ENCODE measurements around the gene RNF182.
"Not testable (repeated sequence)": the region's sequence is repeated elsewhere in the genome, so short reads cannot be mapped to it uniquely, and the experiment has no call there.

RNF182 gene

DNA sequence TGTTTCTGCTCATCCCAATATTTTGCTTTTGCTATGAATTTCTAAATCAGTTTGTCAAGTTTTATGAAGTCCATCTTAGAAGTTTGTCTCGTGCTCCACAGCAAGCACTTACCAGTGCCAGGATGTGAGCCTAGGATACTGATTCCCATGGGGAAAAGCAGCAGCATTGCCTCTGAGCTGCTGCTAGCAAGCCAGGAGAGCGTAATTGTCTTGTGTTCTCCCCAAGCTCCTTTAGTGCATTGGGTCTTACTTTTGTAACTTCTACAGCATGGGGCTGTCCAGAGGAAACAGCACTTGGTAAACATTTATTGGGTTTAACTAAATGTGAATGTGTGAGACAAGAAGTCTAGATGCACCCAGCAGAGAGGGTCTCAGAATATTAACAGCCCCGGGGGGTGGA is 76.1 kb downstream of the RNF182 start:
- DNase-seq (ENCODE audit: low read depth in 3 of 3) = no peak

DNA sequence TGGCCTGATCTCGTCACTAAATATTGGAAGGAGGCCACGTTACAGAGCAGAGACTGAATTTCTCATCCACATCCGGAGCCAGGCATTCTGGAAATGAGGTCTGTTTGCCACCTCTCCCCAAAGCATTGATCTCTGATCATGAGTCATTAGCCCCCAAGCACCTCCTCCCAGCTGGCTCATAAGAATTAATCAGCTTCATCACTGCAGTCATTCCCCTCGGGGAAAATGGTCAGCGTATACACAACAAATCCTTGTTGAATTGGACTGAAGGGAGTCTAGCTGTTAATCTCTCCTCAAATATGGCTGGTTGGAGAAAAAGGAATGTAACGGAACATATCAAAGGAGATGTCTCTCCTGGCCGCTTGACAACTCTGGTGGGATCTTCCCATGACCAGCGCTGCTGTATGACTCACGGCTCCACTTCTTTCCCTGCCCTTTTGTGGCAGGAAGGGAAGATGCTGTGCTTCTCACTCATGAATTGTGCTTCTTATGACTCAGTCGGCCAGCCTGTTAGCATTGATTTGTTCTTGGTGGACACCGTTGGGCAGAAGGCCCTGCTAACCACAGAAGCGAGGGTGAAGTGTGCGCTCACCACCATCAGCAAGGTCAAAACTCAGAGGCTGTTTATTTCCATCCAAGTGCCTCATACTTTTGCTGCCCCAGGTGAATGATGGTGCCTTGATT is 76.7 kb downstream of the RNF182 start:
- no peak for DNase-seq (ENCODE audit: low read depth in 3 of 3)

DNA sequence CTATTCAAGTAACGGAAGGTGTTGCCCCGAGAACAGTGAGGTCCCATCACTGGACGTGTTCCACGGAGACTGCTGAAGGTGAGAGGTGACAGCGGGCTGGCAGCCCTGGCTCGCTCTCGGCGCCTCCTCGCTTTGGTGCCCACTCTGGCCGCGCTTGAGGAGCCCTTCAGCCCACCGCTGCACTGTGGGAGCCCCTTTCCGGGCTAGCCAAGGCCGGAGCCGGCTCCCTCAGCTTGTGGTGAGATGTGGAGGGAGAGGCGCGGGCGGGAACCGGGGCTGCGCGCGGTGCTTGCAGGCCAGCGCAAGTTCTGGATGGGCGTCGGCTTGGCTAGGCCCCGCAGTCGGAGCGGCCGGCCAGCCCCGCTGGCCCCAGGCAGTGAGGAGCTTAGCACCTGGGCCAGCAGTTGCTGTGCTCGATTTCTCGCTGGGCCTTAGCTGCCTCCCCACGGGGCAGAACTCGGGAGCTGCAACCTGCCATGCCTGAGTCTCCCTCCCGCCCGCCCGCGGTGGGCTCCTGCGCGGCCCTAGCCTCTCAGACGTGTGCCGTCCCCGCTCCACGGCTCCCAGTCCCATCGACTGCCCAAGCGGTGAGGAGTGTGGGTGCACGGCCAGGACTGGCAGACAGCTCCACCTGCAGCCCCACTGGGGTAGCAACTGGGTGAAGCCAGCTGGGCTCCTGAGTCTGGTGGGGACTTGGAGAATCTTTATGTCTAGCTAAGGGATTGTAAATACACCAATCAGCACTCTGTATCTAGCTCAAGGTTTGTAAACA is 77.6 kb downstream of the RNF182 start:
- no peak for DNase-seq (ENCODE audit: low read depth in 3 of 3)

DNA sequence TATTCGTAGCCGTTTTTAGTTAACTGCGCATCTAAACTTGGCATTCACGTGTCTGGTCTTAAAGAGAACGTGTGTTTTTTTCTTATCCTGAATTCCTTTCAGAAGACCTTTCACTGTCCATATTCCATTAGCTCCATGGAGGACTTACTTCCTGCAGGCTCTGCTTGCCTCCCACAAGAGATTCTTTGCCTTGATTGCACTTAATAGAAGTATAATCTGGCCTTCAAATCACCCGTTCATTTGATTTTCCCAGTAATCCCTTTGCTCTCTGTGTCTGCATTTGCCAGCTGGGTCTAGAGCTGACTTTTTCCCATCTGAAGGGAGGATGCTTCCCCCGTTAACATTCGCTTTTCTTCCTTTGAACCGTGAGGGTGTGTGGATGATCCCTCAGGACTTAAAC is 79.5 kb downstream of the RNF182 start:
- DNase-seq (ENCODE audit: low read depth in 3 of 3) = no peak

DNA sequence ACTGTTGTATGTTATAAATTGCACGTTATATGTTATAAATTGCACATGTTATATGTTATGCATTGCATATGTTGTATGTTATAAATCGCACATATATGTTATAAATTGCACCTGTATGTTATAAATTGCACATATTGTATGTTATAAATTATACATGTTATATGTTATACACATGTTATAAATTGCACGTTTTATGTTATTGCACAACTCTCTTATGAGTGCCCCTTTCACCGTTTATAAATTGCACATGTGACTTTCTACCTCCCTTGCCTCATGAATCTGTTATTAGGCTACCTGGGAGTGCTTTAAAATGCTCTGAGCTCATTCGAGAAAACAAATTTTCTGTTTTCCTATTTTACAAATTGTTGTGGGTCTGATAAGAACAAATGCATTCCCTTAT is 84.1 kb downstream of the RNF182 start:
- DNase-seq (ENCODE audit: low read depth in 3 of 3) = no peak

DNA sequence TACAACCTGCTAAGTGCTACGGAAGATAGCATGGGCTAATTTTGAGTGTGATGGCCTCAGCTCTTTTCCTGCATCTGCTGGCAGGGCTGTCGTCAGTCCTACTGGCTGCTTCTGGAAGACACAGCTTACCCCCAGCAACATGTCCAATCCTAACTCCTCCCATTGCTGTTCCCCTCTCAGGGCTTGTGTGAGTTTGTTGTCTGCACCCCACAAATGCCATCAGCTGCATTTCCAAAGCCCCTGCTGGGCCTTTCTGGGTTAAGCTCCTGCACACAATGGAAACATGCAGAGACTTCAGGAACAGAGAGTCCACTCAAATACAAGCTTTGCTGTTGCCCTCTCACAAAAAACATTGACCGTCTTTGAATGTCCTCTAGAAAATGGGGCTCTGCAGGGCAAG is 84.7 kb downstream of the RNF182 start:
- DNase-seq (ENCODE audit: low read depth in 3 of 3) = no peak

DNA sequence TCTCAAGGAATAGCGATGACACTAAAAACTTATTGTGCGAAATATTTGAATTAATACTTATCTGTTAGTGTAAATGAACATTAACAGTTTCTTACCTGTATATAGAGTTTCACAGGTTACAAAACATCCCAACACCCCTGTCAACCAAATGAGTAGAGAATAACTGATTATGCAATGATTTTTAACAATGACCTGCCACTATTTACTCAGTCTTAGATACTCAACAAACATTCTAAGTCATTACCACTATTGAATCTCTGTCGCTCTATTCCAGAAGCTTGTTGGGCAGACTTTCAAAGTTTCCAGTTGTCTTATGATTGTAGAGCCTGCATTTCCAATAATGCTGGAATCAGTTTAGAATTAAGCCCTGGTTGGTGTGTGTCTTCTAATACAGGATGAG is 85.5 kb downstream of the RNF182 start:
- DNase-seq (ENCODE audit: low read depth in 3 of 3) = no peak

DNA sequence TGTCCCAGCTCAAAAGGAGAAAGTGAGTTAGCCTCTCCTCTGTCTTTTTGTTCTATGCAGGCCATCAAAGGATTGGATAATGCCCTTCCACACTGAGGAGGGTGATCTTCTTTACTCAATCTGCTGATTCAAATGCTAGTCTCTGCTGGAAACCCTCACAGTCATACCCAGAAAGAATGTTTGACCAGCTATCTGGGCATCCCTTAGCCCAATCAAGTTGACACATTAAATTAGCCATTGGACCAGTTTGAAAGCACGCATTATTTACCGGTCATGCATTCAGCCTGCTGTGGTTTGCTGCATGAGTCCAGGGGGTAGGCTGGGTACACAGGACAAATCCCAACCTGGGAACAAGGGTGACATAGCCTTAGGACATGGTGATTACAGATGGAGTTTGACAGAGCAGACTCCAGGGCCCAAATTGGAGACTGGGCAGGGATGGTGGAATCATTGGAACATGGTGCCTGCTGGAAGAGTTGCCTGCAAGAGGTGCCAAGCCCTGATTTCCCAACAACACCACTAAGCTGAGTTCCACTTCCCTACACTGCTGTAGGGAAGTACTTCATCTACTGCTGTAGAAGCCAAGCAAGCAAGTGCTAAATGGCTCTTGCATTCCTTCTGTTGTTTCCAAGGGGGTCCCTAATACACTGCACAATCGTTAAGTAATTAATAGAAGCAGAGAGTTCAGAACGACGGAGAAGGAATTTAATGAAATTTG is 87.7 kb downstream of the RNF182 start:
- no peak for DNase-seq (ENCODE audit: low read depth in 3 of 3)

DNA sequence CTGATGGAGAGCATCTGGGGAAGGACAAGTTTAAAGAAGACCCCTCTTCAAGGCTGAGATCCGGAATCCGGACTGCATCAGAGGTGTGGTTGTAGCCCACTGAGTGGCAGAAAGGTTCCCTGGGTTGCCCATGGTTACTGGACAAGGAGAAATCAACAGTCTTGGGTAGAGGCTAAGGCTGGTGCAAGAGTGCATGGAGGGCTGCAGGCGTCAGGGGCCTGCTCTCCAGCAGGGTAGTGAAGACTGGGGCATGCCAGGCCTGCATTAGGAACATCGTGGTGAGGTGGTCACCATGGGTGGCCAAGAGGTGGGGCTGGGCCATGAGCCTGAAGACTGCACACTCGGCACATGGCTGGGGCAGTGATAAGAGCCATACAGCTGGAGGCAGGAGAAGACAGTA is 91.2 kb downstream of the RNF182 start:
- no peak for DNase-seq (ENCODE audit: low read depth in 3 of 3)

DNA sequence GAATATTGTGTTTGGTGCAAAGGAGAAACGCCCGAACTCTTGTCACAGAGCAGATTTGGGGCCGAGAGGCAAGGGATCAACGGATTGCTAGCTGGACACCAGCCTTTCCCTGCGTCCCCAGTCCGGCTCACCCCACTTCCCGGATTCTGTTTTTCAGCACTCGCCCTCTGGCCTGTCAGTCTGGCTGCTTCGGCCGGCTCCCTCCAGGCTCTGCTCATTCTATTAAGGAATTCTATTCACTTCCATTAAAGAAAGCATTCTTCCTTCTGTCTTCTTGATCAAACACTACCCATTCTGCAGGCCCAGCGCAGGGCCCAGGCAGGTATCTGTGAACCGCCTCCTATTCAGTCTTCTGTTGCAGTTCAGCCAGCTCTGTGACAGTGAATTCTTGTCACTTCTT is 91.7 kb downstream of the RNF182 start:
- no peak for DNase-seq (ENCODE audit: low read depth in 3 of 3)

DNA sequence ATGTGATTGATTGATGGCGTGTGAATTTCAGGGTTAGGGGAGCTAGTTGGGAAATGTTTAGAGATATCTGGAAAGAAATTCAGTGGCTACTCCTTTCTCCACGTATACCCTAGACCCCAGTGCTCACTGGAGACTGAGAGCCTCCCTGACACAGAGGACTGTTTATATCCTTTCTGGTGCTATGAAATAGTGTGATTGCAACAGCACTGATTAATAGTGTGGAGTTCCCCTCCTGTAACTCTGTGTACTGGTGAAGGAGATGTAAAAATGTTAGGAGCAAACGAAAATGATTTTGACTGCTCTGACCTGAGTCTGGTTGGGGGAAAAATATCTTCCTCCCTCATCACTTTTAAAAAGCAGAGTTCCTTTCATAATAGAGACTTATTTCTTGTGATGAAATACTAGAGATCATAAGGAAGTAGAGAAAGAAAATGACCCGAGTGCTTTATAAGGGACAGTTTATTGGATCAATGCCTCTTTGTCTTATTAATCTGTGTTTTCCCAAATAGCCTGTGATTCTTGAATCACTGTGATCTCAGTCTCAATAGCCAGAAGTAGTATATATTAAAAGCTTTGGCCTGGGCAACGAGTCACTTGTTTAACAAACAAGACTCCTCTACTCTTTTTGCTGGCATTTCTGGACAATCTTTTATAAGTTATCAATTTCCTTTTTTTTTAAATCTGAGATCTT is 92.3 kb downstream of the RNF182 start:
- no peak for DNase-seq (ENCODE audit: low read depth in 3 of 3)

DNA sequence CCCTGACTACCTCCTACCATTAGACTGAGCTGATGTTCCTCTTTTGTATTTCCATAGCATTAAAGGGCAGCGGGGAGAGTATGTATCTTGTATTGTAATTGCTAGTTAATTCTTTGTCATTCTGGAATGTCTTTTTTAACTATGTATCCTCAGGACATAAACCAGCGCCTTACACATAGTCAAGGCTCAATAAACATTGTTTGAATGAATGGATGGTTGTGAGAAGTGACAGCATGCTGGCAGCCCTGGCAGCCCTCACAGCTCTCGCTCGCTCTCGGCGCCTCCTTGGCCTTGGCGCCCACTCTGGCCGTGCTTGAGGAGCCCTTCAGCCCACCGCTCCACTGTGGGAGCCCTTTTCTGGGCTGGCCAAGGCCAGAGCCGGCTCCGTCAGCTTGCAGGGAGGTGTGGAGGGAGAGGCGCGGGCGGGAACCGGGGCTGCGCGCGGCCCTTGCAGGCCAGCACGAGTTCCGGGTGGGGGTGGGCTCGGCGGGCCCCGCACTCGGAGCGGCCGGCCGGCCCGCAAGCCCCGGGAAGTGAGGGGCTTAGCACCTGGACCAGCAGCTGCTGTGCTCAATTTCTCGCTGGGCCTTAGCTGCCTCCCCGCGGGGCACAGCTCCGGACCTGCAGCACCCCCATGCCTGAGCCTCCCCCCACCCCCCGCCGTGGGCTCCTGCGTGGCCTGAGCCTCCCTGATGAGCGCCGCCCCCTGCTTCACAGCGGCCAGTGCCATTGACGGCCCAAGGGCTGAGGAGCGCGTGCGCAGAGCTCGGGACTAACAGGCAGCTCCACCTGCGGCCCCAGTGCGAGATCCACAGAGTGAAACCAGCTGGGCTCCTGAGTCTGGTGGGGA is 93.1 kb downstream of the RNF182 start:
- DNase-seq (ENCODE audit: low read depth in 3 of 3) = no peak

DNA sequence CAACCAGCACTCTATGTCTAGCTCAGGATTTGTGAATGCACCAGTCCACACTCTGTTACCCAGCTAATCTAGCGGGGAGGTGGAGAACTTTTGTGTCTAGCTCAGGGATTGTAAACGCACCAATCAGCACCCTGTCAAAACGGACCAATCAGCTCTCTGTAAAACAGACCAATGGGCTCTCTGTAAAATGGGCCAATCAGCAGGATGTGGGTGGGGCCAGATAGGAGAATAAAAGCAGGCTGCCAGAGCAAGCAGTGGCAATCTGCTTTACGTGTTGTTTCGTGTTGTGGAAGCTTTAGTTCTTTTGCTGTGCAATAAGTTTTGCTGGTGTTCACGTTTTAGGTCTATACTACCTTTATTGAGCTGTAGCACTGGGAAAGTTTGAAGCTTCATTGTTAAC is 93.8 kb downstream of the RNF182 start:
- DNase-seq (ENCODE audit: low read depth in 3 of 3) = not testable (repeated sequence)

DNA sequence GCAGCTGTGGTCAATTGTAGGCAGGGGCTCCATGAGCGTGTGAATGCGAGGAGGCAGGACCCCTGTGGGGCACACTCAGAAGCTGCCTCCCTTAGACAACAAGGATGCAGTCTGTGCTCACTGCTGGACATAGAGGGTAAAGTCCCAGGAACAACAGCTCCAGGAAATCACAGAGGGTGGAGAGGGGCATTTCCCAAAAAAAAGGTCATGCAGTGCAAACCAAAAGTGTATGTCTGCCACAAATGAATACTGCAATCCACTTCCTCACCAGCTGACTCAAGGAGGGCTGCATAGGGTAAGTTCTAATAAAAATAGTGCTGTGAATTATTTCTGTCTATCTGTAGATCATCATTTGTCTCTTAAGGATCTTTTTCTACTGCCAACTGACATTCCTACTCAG is 95.8 kb downstream of the RNF182 start:
- DNase-seq (ENCODE audit: low read depth in 3 of 3) = no peak

DNA sequence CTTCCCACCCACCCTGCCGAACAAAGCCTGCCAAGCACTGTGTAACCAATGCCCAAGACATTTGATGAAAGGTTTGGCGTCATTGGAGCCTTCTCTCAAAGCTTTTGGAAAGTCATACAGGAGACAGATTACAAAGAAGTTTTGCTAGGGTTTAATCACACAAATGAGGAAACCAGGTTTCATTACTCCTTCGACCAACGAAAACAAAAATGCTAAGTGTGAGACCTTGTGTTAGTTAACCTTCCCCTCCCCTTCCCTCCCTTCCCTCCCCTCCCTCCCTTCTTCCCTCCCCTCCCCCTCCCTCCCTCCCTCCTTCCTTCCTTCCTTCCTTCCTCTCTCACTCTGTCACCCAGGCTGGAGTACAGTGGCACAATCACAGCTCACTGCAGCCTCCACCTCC is 96.7 kb downstream of the RNF182 start:
- no peak for DNase-seq (ENCODE audit: low read depth in 3 of 3)

DNA sequence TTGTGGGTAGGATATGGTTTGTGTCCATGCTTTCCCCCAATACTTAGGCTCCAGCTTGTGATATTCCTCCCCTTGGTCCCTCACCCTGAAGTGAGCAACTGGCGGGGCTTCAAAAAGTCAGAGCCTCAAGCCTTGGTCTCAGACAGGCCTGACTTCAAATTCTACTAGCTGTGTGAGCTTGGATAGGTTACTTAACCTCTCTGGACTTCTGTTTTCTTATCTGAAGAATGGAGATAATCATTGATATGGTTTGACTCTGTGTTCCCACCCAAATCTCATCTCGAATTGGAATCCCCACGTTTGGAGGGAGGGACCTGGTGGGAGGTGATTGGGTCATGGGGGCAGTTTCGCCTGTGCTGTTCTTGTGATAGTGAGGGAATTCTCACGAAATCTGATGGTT is 97.9 kb downstream of the RNF182 start:
- no peak for DNase-seq (ENCODE audit: low read depth in 3 of 3)

DNA sequence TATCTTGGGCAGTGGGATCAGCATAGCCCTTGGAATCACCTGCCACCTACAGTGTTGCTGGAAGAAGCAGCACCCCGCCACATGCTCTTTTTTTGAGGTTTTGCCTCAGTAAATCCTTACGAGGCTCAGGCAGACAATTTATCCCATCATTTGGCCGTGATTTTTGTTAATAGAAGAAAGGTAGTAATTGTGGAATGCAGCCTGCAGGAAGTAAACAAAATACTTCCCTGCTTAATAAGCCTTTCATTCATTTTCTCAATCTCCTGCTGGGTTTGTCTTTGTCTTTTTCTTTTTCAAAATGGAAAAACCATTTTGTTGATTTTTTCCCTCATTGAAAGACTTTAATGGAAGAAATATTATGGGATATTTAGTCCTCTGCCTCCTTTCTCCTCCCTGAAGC is 99.1 kb downstream of the RNF182 start:
- DNase-seq (ENCODE audit: low read depth in 3 of 3) = no peak

DNA sequence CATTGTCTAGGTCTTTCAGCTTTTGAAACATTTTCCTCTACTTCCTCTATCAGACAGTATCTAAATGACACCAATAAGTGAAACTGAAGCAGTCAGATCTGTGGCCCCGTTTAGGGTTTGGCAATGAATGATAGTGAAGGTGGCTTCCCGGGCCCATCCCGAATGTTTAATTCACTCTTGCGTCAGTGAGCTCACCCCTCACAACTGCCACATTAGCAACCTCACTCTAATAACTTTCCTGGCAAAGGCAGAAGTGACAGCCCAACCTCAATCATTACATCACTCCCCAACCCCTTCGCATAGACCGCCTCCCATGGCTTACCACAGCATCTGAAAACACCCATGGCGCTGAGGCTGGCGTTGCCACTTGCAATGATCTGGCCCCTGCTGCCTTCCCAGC is 100.4 kb downstream of the RNF182 start:
- no peak for DNase-seq (ENCODE audit: low read depth in 3 of 3)

DNA sequence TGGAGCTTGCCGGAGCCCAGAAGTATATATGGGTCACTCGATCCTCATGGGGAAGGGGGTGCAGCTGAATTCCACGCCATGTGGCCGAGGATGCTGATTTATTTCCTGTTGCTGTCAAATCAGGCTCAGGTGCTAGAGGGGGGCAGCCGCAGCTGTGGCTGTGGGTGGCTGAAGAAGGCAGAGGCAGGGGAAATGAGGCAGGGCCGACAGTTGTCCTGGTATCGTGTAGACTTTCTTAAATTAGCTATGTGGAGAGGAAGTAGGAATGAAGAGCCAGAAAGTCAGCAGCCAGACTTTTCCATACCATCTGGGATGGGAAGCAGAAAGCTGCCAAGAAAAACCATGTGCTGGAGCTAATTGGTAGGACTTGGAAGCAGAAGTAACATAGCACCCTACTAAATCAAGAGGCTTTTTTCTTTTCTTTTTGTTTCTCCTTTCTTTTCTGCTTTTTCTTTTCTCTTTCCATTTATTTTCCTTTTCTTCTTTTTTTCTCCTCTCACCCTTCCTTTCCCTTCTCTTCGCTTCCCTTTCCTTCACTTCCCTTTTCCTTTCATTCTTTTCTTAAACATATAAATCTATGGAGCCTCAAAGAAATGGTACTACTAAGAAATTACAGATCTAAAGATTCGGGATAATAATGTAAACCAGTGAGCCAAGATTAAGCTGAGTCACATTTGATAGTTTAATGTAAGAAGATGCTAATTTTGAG is 102.2 kb downstream of the RNF182 start:
- DNase-seq (ENCODE audit: low read depth in 3 of 3) = no peak

DNA sequence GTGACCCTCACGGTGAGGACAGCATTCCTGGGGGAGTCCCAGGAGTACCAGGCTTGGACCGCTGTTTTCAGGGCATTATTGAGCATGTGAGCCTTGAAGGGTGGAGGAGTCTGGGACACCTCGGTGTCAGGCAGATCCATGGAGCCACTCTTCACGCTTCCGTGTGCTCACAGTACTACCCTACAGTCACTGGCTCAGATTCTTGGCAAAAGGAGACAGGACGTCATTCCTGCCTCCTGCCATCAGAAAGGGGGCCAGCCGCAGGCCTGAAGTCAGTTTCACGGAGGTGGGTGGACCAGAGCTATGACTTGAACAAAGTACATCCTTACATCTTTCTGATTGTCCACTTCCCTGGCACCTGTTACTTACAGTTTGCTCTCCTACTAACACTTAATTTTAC is 103.9 kb downstream of the RNF182 start:
- no peak for DNase-seq (ENCODE audit: low read depth in 3 of 3)

DNA sequence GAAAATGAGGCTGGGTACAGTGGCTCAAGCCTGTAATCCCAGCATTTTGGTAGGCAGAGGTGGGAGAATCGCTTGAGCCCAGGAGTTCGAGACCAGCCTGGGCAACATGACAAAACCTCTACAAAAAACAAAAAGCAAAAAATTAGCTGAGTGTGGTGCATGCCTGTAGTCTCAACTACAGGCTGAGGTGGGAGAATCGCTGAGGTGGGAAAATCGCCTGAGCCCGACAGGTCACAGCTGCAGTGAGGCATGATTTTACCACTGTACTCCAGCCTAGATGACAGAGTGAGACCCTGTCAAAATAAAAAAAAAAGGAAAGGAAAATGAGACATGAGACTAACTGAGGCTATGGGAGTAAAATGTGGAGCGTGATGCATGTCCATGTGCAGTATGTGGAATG is 104.9 kb downstream of the RNF182 start:
- DNase-seq (ENCODE audit: low read depth in 3 of 3) = no peak
